B cell (primary cell): ENCODE data around the gene ZNF891. TPM values are rescaled to one million over a fixed set of nuclear protein-coding genes. Genes with fewer than 3 reads are reported as not detected.

Experiments used
- ATAC-seq: fragments of 200-7000 bp; cut with Tn5 transposase; one replicate; pipeline ENCODE4 v1.10.0; 2021; ENCODE audit warnings: low read depth, mild to moderate bottlenecking, moderate number of reproducible peaks, moderate library complexity
- CTCF ChIA-PET: fragments of 350-600 bp; sonication (Branson Sonifier 250); formaldehyde crosslinking; loops from one replicate; lab custom pipeline; 2021; ENCODE audit warnings: antibody characterized with exemption, inconsistent platforms; lab: Charles Lee
- POLR2A ChIA-PET: fragments of 350-600 bp; sonication (Branson Sonifier 250); formaldehyde crosslinking; loops from one replicate; lab custom pipeline; 2021; ENCODE audit warnings: antibody characterized with exemption; lab: Charles Lee
- DNase-seq: peaks from one replicate; pipeline ENCODE4 v3.0.0; 2013
- H2AFZ ChIP-seq: 2 replicates; pipeline ENCODE4 v1.6.1; 2012; ENCODE audit warnings: mild to moderate bottlenecking, low read depth, low read length; ENCODE audit not compliant: insufficient read depth, poor library complexity, severe bottlenecking
- H3K27ac ChIP-seq, 2 donors: 1 replicate in 1 of 2; 2 replicates in 1 of 2; pipeline ENCODE4 v1.5.1; 2012 to 2013; ENCODE audit warnings: low read length in 2 of 2, mild to moderate bottlenecking in 2 of 2, moderate library complexity in 1 of 2
- H3K27me3 ChIP-seq, 4 experiments: fragments of 200-600 bp in 1 of 4; sonication (generic) in 1 of 4; replicated peaks in 1 of 4; 1 replicate in 2 of 4; 2 replicates in 2 of 4; pipeline versions ENCODE4 v1.6.1 to v1.7.0; 2013 to 2016; ENCODE audit warnings: low read length in 3 of 4, mild to moderate bottlenecking in 2 of 4, mixed read lengths in 1 of 4, moderate library complexity in 1 of 4; ENCODE audit not compliant: insufficient read depth in 4 of 4, control insufficient read depth in 3 of 4; ENCODE audit errors: control extremely low read depth in 1 of 4
- H3K36me3 ChIP-seq, 2 experiments: replicated peaks in 1 of 2; 1 replicate in 1 of 2; 2 replicates in 1 of 2; pipeline versions ENCODE4 v1.6.1 to v1.7.1; 2013; ENCODE audit warnings: low read length in 1 of 2; ENCODE audit not compliant: insufficient read depth in 2 of 2, control insufficient read depth in 1 of 2; ENCODE audit errors: control extremely low read depth in 1 of 2, extremely low read depth in 1 of 2
- H3K4me1 ChIP-seq, 2 donors: fragments of 200-600 bp in 1 of 2; sonication (generic) in 1 of 2; 1 replicate in 1 of 2; 2 replicates in 1 of 2; pipeline versions ENCODE4 v1.5.1 to v1.6.1; 2013 to 2017; ENCODE audit warnings: low read length in 2 of 2; ENCODE audit not compliant: control insufficient read depth in 2 of 2, insufficient read depth in 2 of 2
- H3K4me2 ChIP-seq: replicated peaks from 2 replicates; pipeline ENCODE3; 2012; ENCODE audit warnings: mild to moderate bottlenecking, low read depth, low read length; ENCODE audit not compliant: poor library complexity, severe bottlenecking
- H3K4me3 ChIP-seq, 5 experiments: fragments of 200-600 bp in 1 of 5; sonication (generic) in 1 of 5; 1 replicate in 3 of 5; 2 replicates in 2 of 5; pipeline versions ENCODE4 v1.5.1 to v1.7.0; 2011 to 2016; ENCODE audit warnings: low read length in 4 of 5, mild to moderate bottlenecking in 4 of 5, low read depth in 2 of 5, control low read depth in 1 of 5, moderate library complexity in 1 of 5; ENCODE audit not compliant: insufficient read depth in 1 of 5; ENCODE audit errors: control extremely low read depth in 1 of 5, extremely low read depth in 1 of 5
- H3K79me2 ChIP-seq: fragments of 200-600 bp; sonication (generic); one replicate; pipeline ENCODE4 v1.6.0; 2016; ENCODE audit warnings: low read length; ENCODE audit not compliant: control insufficient read depth, insufficient read depth
- H3K9ac ChIP-seq: fragments of 200-600 bp; sonication (generic); 2 replicates; pipeline ENCODE4 v1.6.1; 2017; ENCODE audit warnings: mild to moderate bottlenecking, low read length, moderate library complexity
- H3K9me3 ChIP-seq, 3 donors: one replicate each; pipeline versions ENCODE4 v1.6.1 to v1.7.1; 2013; ENCODE audit warnings: low read length in 2 of 3; ENCODE audit not compliant: control insufficient read depth in 2 of 3, insufficient read depth in 1 of 3; ENCODE audit errors: control extremely low read depth in 1 of 3
- H4K20me1 ChIP-seq: 2 replicates; pipeline ENCODE4 v1.6.0; 2012; ENCODE audit warnings: mild to moderate bottlenecking, low read length; ENCODE audit not compliant: insufficient read depth, control insufficient read depth, poor library complexity, severe bottlenecking
- H3K27ac Mint-ChIP-seq: one replicate; pipeline ENCODE4 v1.8.0; 2021; ENCODE audit warnings: mixed read lengths
- H3K27me3 Mint-ChIP-seq: one replicate; pipeline ENCODE4 v1.8.0; 2021; ENCODE audit warnings: mixed read lengths
- H3K4me1 Mint-ChIP-seq: one replicate; pipeline ENCODE4 v1.8.0; 2021; ENCODE audit warnings: mixed read lengths
- H3K4me3 Mint-ChIP-seq: one replicate; pipeline ENCODE4 v1.8.0; 2021; ENCODE audit warnings: mixed read lengths
- H3K9me3 Mint-ChIP-seq: one replicate; pipeline ENCODE4 v1.8.0; 2022; ENCODE audit warnings: mixed read lengths; ENCODE audit not compliant: insufficient read depth
- EZH2 ChIP-seq: IDR thresholded peaks from 2 replicates; pipeline ENCODE4 v1.6.1; 2012; ENCODE audit warnings: borderline replicate concordance, low read depth, mild to moderate bottlenecking, moderate library complexity, low read length; ENCODE audit not compliant: insufficient read depth, poor library complexity, severe bottlenecking
- WGBS: methylation state at CpG from one replicate; pipeline ENCODE4 v1.1.5; 2013; ENCODE audit warnings: missing lambda C conversion rate; ENCODE audit not compliant: insufficient coverage; 5-methylcytosine and 5-hydroxymethylcytosine counted together
- intact Hi-C: fragments of 100-400 bp; cut with micrococcal nuclease; formaldehyde crosslinking; loops from one replicate; pipeline ENCODE4 v1.10.0; 2022
- polyA plus RNA-seq: library from polyadenylated mRNA; depleted of rRNA; stranded (reverse); fragments of >200 nt; gene quantifications from 2 replicates; pipeline ENCODE4 v1.2.3, GENCODE V29; 2012
- total RNA-seq, 2 donors: library from RNA; stranded (reverse); fragments of 120-200 nt in 1 of 2; gene quantifications; 1 replicate in 1 of 2; 2 replicates in 1 of 2; pipeline versions ENCODE4 v1.2.3 to v1.2.4, GENCODE V29; 2013 to 2022
- TF ChIP-seq, protein P1 (sequence below): fragments of 200-600 bp; IDR thresholded peaks from one replicate; pipeline ENCODE4 v1.8.0; 2022; ENCODE audit warnings: antibody characterized with exemption, mild to moderate bottlenecking

The ZNF891 gene
- total and polyA plus RNA-seq, 2 donors (not counting 1 experiment from before 2014, with no cell fraction given) = 1.5 to 6.8 TPM

DNA sequence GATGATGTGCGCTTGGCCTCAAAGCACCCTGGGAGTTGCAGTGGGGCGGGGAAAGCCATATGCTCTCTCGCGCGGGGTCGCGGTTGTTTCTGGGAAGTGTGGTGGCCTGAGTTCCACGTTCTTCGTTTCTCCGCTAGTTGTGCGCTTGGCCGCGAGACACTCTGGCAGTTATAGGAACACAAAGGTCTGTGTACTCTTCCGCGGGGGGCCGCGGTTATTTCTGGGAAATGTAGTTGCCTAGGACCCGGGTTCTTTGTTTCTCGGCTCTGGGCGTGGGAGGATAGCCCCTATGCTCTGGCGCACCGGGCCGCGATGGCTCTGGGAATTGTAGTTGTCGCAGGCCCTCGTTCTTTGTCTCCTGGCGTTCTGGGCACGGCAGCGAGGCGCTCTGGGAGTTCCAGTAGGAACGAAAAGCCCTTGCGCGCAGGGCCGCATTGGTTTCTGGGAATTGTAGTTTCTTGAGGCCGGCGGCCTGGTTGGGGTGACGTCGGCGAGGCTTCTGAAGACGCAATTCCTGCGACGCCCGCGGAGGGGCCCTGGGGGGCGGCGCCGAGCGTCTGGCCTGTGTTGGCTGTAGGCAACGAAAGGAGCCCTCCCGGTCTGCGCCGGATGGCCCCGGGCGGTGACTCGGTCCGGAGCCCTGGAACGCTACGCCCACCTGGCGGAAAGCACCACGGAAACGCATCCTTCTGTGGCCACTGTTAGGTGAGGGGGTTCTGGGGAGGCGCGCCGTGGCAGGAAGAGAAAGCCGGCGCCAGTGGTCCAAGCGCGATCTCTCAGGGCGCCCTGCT, 49.5 kb downstream of the ZNF891 start, which contains the start of gene ZNF140:
ZNF140 (plus strand) TSS at position 556 of the 791 bp plus-strand sequence. CDS start 398 bp downstream, outside the sequence.
- peaks cover 8% of the 10 kb centered on the region for H3K4me1 Mint-ChIP-seq
- WGBS = 0% methylated on average over 69 of the region's 69 CpGs

More for the DNA sequence above, 49.5 kb downstream of the ZNF891 start, which contains the start of gene ZNF140:
- DNase-seq (peak; percentile 99), ATAC-seq (peak; percentile 63)
- H3K4me3 Mint-ChIP-seq = no peak within 1 kb of the TSS
- CTCF ChIA-PET = interaction anchor here (0.6 to 1.1 kb wide), 2 partner anchors 33 to 101 kb away, joined by 3 to 9 read pairs; partner anchors contain the start of gene ZNF268
- Histone ChIP-seq H3K79me2 (peaks cover 12% of the 10 kb centered on the region), H4K20me1 (no peaks in the 10 kb centered on the region), H3K4me1 (peaks cover 12 to 15% of the 10 kb centered on the region in 2 donors), H2AFZ (peak within 1 kb of the TSS; percentile 84), H3K36me3 (peaks cover 12 to 28% of the 10 kb centered on the region in 2 experiments), H3K27me3 (no peaks in the 10 kb centered on the region), H3K27ac (peak within 1 kb of the TSS; percentile 99), H3K9ac (peak within 1 kb of the TSS; percentile 98), H3K9me3 (peaks cover 25 to 75% (median 64%) of the 10 kb centered on the region in 3 donors), H3K4me3 (peak within 1 kb of the TSS; percentile 63 to 95 (median 84)), H3K4me2 (peak within 1 kb of the TSS; percentile 81)
- intact Hi-C loops = loop anchor here (1.0 kb wide), 5 partner anchors 50 to 176 kb away; partner anchors contain the start of genes ZNF10, ZNF26, ZNF605 and ZNF891
- peaks cover 24% of the 10 kb centered on the region for H3K9me3 Mint-ChIP-seq
- no peaks in the 10 kb centered on the region for H3K27me3 Mint-ChIP-seq
- TF ChIP-seq EZH2 = no peak
- TF ChIP-seq, protein P1, sequence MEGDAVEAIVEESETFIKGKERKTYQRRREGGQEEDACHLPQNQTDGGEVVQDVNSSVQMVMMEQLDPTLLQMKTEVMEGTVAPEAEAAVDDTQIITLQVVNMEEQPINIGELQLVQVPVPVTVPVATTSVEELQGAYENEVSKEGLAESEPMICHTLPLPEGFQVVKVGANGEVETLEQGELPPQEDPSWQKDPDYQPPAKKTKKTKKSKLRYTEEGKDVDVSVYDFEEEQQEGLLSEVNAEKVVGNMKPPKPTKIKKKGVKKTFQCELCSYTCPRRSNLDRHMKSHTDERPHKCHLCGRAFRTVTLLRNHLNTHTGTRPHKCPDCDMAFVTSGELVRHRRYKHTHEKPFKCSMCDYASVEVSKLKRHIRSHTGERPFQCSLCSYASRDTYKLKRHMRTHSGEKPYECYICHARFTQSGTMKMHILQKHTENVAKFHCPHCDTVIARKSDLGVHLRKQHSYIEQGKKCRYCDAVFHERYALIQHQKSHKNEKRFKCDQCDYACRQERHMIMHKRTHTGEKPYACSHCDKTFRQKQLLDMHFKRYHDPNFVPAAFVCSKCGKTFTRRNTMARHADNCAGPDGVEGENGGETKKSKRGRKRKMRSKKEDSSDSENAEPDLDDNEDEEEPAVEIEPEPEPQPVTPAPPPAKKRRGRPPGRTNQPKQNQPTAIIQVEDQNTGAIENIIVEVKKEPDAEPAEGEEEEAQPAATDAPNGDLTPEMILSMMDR = peak; percentile 47
- POLR2A ChIA-PET = interaction anchor here (0.6 to 1.1 kb wide), 12 partner anchors 22 to 597 kb away, joined by 3 to 13 read pairs (median 4); partner anchors contain the start of genes CHFR, GOLGA3, ZNF10 and ZNF26
- H3K27ac Mint-ChIP-seq = peak within 1 kb of the TSS; percentile 26
